GM10248 (cell line): ENCODE data around the gene CYTH1.

ENCODE experiments used
- CTCF ChIA-PET: fragments of 300-600 bp; sonication (Branson Sonifier 250); formaldehyde crosslinking; extraction: SDS; loops from one replicate; lab custom pipeline; 2021; ENCODE audit warnings: antibody characterized with exemption; lab: Yijun Ruan, JAX
- POLR2A ChIA-PET: fragments of 350-650 bp; sonication (Branson Sonifier 250); formaldehyde crosslinking; extraction: SDS; loops from one replicate; lab custom pipeline; 2020; ENCODE audit warnings: antibody characterized with exemption; lab: Yijun Ruan, JAX
- DNase-seq: peaks from one replicate; pipeline ENCODE4 v3.0.0; 2012; ENCODE audit errors: extremely low spot score
- CTCF ChIP-seq: IDR thresholded peaks from 2 replicates; pipeline ENCODE4 v1.5.1; 2012; ENCODE audit warnings: mild to moderate bottlenecking, low read depth; ENCODE audit errors: extremely low read depth, missing control alignments, control extremely low read depth

CYTH1 gene

GRCh38 chr17:78697122-78697521, 85.0 kb downstream of the CYTH1 start:
- ChIA-PET POLR2A (interaction anchor here (0.6 to 0.7 kb wide), 6 partner anchors 14 to 1160 kb away, joined by 3 to 8 read pairs (median 6); no protein-coding TSS in a partner anchor), CTCF (interaction anchor here (0.9 to 3.5 kb wide), 8 partner anchors 8 to 44 kb away, joined by 3 to 15 read pairs (median 3); no protein-coding TSS in a partner anchor)

GRCh38 chr17:78696016-78696982, 85.8 kb downstream of the CYTH1 start:
- no peak for DNase-seq
- CTCF ChIA-PET: interaction anchor here (0.9 to 3.5 kb wide), 8 partner anchors 7 to 45 kb away, joined by 3 to 15 read pairs (median 4); no protein-coding TSS in a partner anchor

More at GRCh38 chr17:78697122-78697521, 85.0 kb downstream of the CYTH1 start:
- no peak for DNase-seq
- no peak for TF ChIP-seq CTCF

GRCh38 chr17:78694805-78695531, 87.1 kb downstream of the CYTH1 start:
- peak; percentile 53 for DNase-seq
- ChIA-PET POLR2A (no interaction called here), CTCF (no interaction called here)
- TF ChIP-seq CTCF: no peak

More at GRCh38 chr17:78696016-78696982, 85.8 kb downstream of the CYTH1 start:
- POLR2A ChIA-PET: no interaction called here
- TF ChIP-seq CTCF: no peak

GRCh38 chr17:78693346-78694083, 88.6 kb downstream of the CYTH1 start:
- CTCF ChIA-PET: interaction anchor here (0.6 to 0.8 kb wide), 2 partner anchors 16 to 106 kb away, joined by 3 read pairs; no protein-coding TSS in a partner anchor
- TF ChIP-seq CTCF: no peak
- no peak for DNase-seq
- POLR2A ChIA-PET: interaction anchor here (1.2 kb wide), 1 partner anchor 17 kb away, joined by 4 read pairs; no protein-coding TSS in a partner anchor

GRCh38 chr17:78692460-78693010, 89.5 kb downstream of the CYTH1 start:
- POLR2A ChIA-PET: no interaction called here
- no peak for DNase-seq

More at GRCh38 chr17:78692460-78693010, 89.5 kb downstream of the CYTH1 start:
- TF ChIP-seq CTCF: no peak
- CTCF ChIA-PET: no interaction called here
